ENCODE measurements around the gene REXO1.
A peak's percentile ranks its signal among the peaks of the same experiment; 100 is the strongest.

REXO1 gene

DNA sequence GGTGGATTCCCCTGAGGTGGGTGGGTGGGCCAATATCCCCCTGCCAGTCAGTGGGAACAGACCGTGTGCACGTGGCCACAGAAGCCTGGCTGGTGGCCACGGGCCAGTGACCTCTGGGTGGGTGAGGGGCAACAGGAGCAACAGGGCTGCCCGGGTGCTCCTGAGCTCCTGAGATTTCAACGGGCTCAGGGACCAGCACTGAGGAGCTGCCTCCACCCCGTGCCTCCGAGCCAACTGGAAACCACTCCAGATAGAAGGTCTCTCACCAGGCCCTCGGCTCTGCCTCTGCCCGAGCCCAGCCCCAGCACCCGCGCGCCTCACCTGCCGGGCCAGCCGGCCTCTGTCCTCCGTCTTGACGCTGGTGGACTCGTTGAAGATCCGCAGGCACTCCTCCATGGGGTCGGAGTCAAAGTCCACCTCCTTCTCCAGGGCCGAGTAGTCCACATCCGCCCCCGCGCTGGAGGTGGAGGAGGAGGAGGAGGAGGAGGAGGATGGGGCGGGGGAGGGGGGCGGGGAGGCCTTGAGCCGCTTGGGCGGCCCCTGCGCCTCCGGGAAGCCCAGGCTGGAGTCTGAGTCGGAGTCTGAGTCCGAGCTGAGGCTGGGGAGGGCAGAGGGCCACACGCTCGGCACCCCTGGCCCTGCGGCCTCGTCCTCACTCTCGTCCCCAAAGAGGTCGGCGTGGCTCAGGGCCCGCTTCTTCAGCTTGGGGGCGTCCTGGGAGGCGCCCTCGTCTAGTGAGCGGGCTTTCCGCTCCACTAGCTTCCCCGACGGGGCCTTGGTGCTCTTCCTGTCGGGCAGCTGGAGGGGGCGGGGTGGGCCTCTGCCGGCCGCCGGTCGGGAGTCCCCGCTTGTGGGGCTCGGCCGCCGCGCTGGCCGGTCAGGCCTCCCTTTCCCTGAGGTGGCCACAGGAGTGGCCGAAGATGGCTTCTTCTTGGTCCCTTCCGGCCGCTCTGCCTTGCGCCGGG, 21.4 kb downstream of the REXO1 start:
- Histone ChIP-seq H3K36me3 (ENCODE audit: control insufficient read depth in 2 of 2, insufficient read depth in 1 of 2, low read length in 2 of 2) (peaks cover 12 to 62% of the 10 kb centered on the region in 2 experiments; a peak in 2 of 3 replicates), H3K4me3 (ENCODE audit: low read depth, low read length) (no peak overlapping the region), H3K9me3 (ENCODE audit: control insufficient read depth, insufficient read depth, low read depth, low read length) (no peaks in the 10 kb centered on the region), H3K4me1 (ENCODE audit: control insufficient read depth, insufficient read depth, low read length) (no peaks in the 10 kb centered on the region), H3K27ac (ENCODE audit: extremely low read depth, low read depth, low read length) (no peak overlapping the region)
- POLR2A ChIA-PET: interaction anchor here (0.6 to 1.7 kb wide), 5 partner anchors 11 to 234 kb away, joined by 3 to 7 read pairs (median 4); partner anchors contain the start of gene MBD3
- CTCF ChIA-PET: interaction anchor here (0.6 to 5.0 kb wide), 40 partner anchors 8 to 371 kb away, joined by 3 to 53 read pairs (median 4); partner anchors contain the start of gene UQCR11
- TF ChIP-seq ZEB2 (tag by site-specific recombination; IDR thresholded peaks at IDR 0.05): no peak
- peak; percentile 61; the same call in 1 of the 2 replicates for TF ChIP-seq SCRT2 (tag by site-specific recombination; IDR thresholded peaks at IDR 0.05)
- TF ChIP-seq AEBP2 (tag by site-specific recombination; IDR thresholded peaks at IDR 0.05; ENCODE audit: borderline replicate concordance): no peak
- TF ChIP-seq ZNF169 (tag by site-specific recombination; IDR thresholded peaks at IDR 0.05): no peak
- TF ChIP-seq BCL11A (tag by site-specific recombination; IDR thresholded peaks at IDR 0.05; ENCODE audit: low read depth): no peak
- TF ChIP-seq, protein P1, sequence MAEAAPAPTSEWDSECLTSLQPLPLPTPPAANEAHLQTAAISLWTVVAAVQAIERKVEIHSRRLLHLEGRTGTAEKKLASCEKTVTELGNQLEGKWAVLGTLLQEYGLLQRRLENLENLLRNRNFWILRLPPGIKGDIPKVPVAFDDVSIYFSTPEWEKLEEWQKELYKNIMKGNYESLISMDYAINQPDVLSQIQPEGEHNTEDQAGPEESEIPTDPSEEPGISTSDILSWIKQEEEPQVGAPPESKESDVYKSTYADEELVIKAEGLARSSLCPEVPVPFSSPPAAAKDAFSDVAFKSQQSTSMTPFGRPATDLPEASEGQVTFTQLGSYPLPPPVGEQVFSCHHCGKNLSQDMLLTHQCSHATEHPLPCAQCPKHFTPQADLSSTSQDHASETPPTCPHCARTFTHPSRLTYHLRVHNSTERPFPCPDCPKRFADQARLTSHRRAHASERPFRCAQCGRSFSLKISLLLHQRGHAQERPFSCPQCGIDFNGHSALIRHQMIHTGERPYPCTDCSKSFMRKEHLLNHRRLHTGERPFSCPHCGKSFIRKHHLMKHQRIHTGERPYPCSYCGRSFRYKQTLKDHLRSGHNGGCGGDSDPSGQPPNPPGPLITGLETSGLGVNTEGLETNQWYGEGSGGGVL (tag by site-specific recombination; IDR thresholded peaks at IDR 0.05): peak; percentile 5; the same call in 1 of the 2 replicates
- TF ChIP-seq RBAK (tag by site-specific recombination; IDR thresholded peaks at IDR 0.05): no peak
- peak; percentile 45; the same call in 1 of the 2 replicates for TF ChIP-seq ZNF394 (tag by site-specific recombination; IDR thresholded peaks at IDR 0.05; ENCODE audit: borderline replicate concordance)
- no peak for TF ChIP-seq PRDM1 (tag by site-specific recombination; IDR thresholded peaks at IDR 0.05)
- 0 out of 2 replicates have a peak, but pooled peaks have one; percentile 17 for TF ChIP-seq ZNF449 (tag by site-specific recombination; IDR thresholded peaks at IDR 0.05)
- TF ChIP-seq, protein P2, sequence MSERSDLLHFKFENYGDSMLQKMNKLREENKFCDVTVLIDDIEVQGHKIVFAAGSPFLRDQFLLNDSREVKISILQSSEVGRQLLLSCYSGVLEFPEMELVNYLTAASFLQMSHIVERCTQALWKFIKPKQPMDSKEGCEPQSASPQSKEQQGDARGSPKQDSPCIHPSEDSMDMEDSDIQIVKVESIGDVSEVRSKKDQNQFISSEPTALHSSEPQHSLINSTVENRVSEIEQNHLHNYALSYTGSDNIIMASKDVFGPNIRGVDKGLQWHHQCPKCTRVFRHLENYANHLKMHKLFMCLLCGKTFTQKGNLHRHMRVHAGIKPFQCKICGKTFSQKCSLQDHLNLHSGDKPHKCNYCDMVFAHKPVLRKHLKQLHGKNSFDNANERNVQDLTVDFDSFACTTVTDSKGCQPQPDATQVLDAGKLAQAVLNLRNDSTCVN (tag by site-specific recombination; optimal IDR thresholded peaks at IDR 0.05): peak; percentile 6
- peak; percentile 32; the same call in 1 of the 2 replicates for TF ChIP-seq ZFHX2 (tag by site-specific recombination; conservative IDR thresholded peaks at IDR 0.05)
- TF ChIP-seq HIC1 (tag by site-specific recombination; IDR thresholded peaks at IDR 0.05): peak; percentile 51; the same call in 1 of the 2 replicates
- no peak for TF ChIP-seq ZNF791 (tag by site-specific recombination; IDR thresholded peaks at IDR 0.05)

Data from HEK293 (cell line).